Measurements from ENCODE around the gene WNT11. TPM values are rescaled to one million over a fixed set of nuclear protein-coding genes. Genes with fewer than 3 reads are reported as not detected.

The WNT11 gene
- total and polyA plus RNA-seq, 2 experiments from 2014 or later, result not detected

GRCh38 chr11:76240666-76241065, 34.4 kb upstream of the WNT11 start:
- TF ChIP-seq EZH2phosphoT487 (IDR thresholded peaks at IDR 0.05; ENCODE audit: insufficient read depth, low read depth), result no peak
- TF ChIP-seq EZH2 (IDR thresholded peaks at IDR 0.05; ENCODE audit: insufficient read depth, poor library complexity, severe bottlenecking), result no peak
- Histone ChIP-seq H3F3A (ENCODE audit: insufficient read depth) (0 out of 2 replicates have a peak, but pooled peaks cover 4% of the 10 kb centered on the region), H3K36me3 (ENCODE audit: low read depth) (no peaks in the 10 kb centered on the region), H3K4me3 (no peak overlapping the region), H3K4me1 (ENCODE audit: insufficient read depth) (no peaks in the 10 kb centered on the region), H2AFZ (no peak overlapping the region), H3K9ac (no peak overlapping the region), H3K9me3 (ENCODE audit: low read depth) (no peaks in the 10 kb centered on the region), H4K20me1 (ENCODE audit: insufficient read depth) (no peaks in the 10 kb centered on the region), H3K9me2 (ENCODE audit: insufficient read depth) (no peaks in the 10 kb centered on the region), H3K79me2 (ENCODE audit: insufficient read depth) (no peaks in the 10 kb centered on the region), H3K4me2 (ENCODE audit: unreplicated experiment) (no peak overlapping the region), H3K27me3 (replicated peaks; ENCODE audit: insufficient read depth) (no peaks in the 10 kb centered on the region), H3K27ac (no peak overlapping the region)
- WGBS, 2 experiments (ENCODE audit: low coverage in 1 of 2, low lambda C conversion rate in 2 of 2, missing lambda C conversion rate in 2 of 2), result 64 to 70% methylated on average over 6 to 7 of the region's 7 CpGs
- no peak for DNase-seq
- in situ Hi-C loops (cut with MboI), result no loop called here

GRCh38 chr11:76240161-76240540, 33.8 kb upstream of the WNT11 start:
- WGBS, 2 experiments (ENCODE audit: low coverage in 1 of 2, low lambda C conversion rate in 2 of 2, missing lambda C conversion rate in 2 of 2), result 80 to 86% methylated on average over 7 of the region's 7 CpGs
- DNase-seq, result no peak
- H3K27ac ChIP-seq, result no peak overlapping the region
- H3K27me3 ChIP-seq (replicated peaks; ENCODE audit: insufficient read depth), result no peaks in the 10 kb centered on the region
- TF ChIP-seq EZH2 (IDR thresholded peaks at IDR 0.05; ENCODE audit: insufficient read depth, poor library complexity, severe bottlenecking), result no peak
- no peak for TF ChIP-seq EZH2phosphoT487 (IDR thresholded peaks at IDR 0.05; ENCODE audit: insufficient read depth, low read depth)
- H3K79me2 ChIP-seq (ENCODE audit: insufficient read depth), result no peaks in the 10 kb centered on the region
- H3K4me2 ChIP-seq (ENCODE audit: unreplicated experiment), result no peak overlapping the region
- H3K9me2 ChIP-seq (ENCODE audit: insufficient read depth), result no peaks in the 10 kb centered on the region
- H4K20me1 ChIP-seq (ENCODE audit: insufficient read depth), result no peaks in the 10 kb centered on the region
- in situ Hi-C loops (cut with MboI), result no loop called here
- H3K4me1 ChIP-seq (ENCODE audit: insufficient read depth), result no peaks in the 10 kb centered on the region
- H3K4me3 ChIP-seq, result no peak overlapping the region
- no peaks in the 10 kb centered on the region for H3K36me3 ChIP-seq (ENCODE audit: low read depth)
- no peaks in the 10 kb centered on the region for H3K9me3 ChIP-seq (ENCODE audit: low read depth)
- H3F3A ChIP-seq (ENCODE audit: insufficient read depth), result 0 out of 2 replicates have a peak, but pooled peaks cover 4% of the 10 kb centered on the region
- no peak overlapping the region for H3K9ac ChIP-seq
- no peak overlapping the region for H2AFZ ChIP-seq

- TF ChIP-seq EZH2phosphoT487 (IDR thresholded peaks at IDR 0.05; ENCODE audit: insufficient read depth, low read depth) (no peak), EZH2 (IDR thresholded peaks at IDR 0.05; ENCODE audit: insufficient read depth, poor library complexity, severe bottlenecking) (no peak)
- H4K20me1 ChIP-seq (ENCODE audit: insufficient read depth), result no peaks in the 10 kb centered on the region
- no peak overlapping the region for H3K9ac ChIP-seq
- 0 out of 2 replicates have a peak, but pooled peaks cover 4% of the 10 kb centered on the region for H3F3A ChIP-seq (ENCODE audit: insufficient read depth)
- H3K4me2 ChIP-seq (ENCODE audit: unreplicated experiment), result no peak overlapping the region
- no peak overlapping the region for H2AFZ ChIP-seq
- in situ Hi-C loops (cut with MboI), result no loop called here
- 72 to 76% methylated on average over 10 to 11 of the region's 11 CpGs for WGBS, 2 experiments (ENCODE audit: low coverage in 1 of 2, low lambda C conversion rate in 2 of 2, missing lambda C conversion rate in 2 of 2)
- H3K9me3 ChIP-seq (ENCODE audit: low read depth), result no peaks in the 10 kb centered on the region
- H3K4me3 ChIP-seq, result no peak overlapping the region
- H3K27me3 ChIP-seq (replicated peaks; ENCODE audit: insufficient read depth), result no peaks in the 10 kb centered on the region
- DNase-seq, result no peak
- no peaks in the 10 kb centered on the region for H3K9me2 ChIP-seq (ENCODE audit: insufficient read depth)
- no peaks in the 10 kb centered on the region for H3K36me3 ChIP-seq (ENCODE audit: low read depth)
- H3K4me1 ChIP-seq (ENCODE audit: insufficient read depth), result 0 out of 2 replicates have a peak, but pooled peaks cover under 1% of the 10 kb centered on the region
- H3K27ac ChIP-seq, result no peak overlapping the region
- H3K79me2 ChIP-seq (ENCODE audit: insufficient read depth), result no peaks in the 10 kb centered on the region
These were observed 33.3 kb upstream of the WNT11 start for GRCh38 chr11:76239483-76240160.

GRCh38 chr11:76238551-76238950, 32.2 kb upstream of the WNT11 start:
- no peak overlapping the region for H3K4me2 ChIP-seq (ENCODE audit: unreplicated experiment)
- H4K20me1 ChIP-seq (ENCODE audit: insufficient read depth), result no peaks in the 10 kb centered on the region
- H3K27ac ChIP-seq, result no peak overlapping the region
- H3K9me3 ChIP-seq (ENCODE audit: low read depth), result no peaks in the 10 kb centered on the region
- WGBS, 2 experiments (ENCODE audit: low coverage in 1 of 2, low lambda C conversion rate in 2 of 2, missing lambda C conversion rate in 2 of 2), result 78 to 85% methylated on average over 5 to 6 of the region's 6 CpGs
- H3K4me1 ChIP-seq (ENCODE audit: insufficient read depth), result 0 out of 2 replicates have a peak, but pooled peaks cover 7% of the 10 kb centered on the region
- no peaks in the 10 kb centered on the region for H3K27me3 ChIP-seq (replicated peaks; ENCODE audit: insufficient read depth)
- no peak overlapping the region for H3K4me3 ChIP-seq
- DNase-seq, result no peak
- no peak for TF ChIP-seq EZH2phosphoT487 (IDR thresholded peaks at IDR 0.05; ENCODE audit: insufficient read depth, low read depth)
- TF ChIP-seq EZH2 (IDR thresholded peaks at IDR 0.05; ENCODE audit: insufficient read depth, poor library complexity, severe bottlenecking), result no peak
- H2AFZ ChIP-seq, result no peak overlapping the region
- no peaks in the 10 kb centered on the region for H3K79me2 ChIP-seq (ENCODE audit: insufficient read depth)
- no peak overlapping the region for H3K9ac ChIP-seq
- H3K9me2 ChIP-seq (ENCODE audit: insufficient read depth), result no peaks in the 10 kb centered on the region
- in situ Hi-C loops (cut with MboI), result no loop called here
- H3K36me3 ChIP-seq (ENCODE audit: low read depth), result no peaks in the 10 kb centered on the region
- H3F3A ChIP-seq (ENCODE audit: insufficient read depth), result 0 out of 2 replicates have a peak, but pooled peaks cover 4% of the 10 kb centered on the region

All from GM23248 (cell line).